ENCODE data around the gene SLC25A12. TPM values are rescaled to one million over a fixed set of nuclear protein-coding genes. Genes with fewer than 3 reads are reported as not detected.

Gene SLC25A12
- total RNA-seq, 3 donors from 2014 or later (not counting 1 experiment from before 2014, with no cell fraction given), result 18.7 to 21.7 (median 19.0) TPM

DNA sequence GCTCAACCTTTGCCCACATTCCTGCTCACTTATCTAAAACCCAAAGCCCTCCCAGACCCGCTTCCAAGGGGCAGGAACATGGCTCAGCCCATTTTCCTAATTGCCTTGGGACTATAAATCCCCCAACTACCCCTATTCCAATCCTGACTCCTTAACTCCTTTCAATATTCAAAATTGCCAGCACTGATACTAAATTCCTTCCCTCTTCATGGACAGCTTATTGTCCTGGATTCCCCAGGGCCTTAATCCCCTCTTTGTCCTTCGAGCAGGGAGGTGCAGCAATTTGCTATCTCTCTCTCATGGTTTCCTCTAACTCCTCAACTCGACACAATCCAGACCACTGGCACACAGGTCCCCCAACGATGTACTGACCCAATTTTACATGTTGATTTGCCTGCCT lies 99.1 kb downstream of the SLC25A12 start:
- Mint-ChIP-seq H3K36me3 (peaks cover 11% of the 10 kb centered on the region), H3K9me3 (no peaks in the 10 kb centered on the region), H3K27me3 (ENCODE audit: low read depth in 2 of 2) (no peaks in the 10 kb centered on the region), H3K4me1 (peaks cover 7 to 10% of the 10 kb centered on the region in 2 donors), H3K4me3 (no peak overlapping the region), H3K27ac (no peak overlapping the region)
- H3K36me3 ChIP-seq (ENCODE audit: control insufficient read depth, insufficient read depth, low read length), result peaks cover 21% of the 10 kb centered on the region
- WGBS (ENCODE audit: insufficient coverage), result 57% methylated on average over 4 of the region's 4 CpGs
- H3K9me3 ChIP-seq (ENCODE audit: control insufficient read depth, insufficient read depth, low read length), result no peaks in the 10 kb centered on the region
- H3K4me3 ChIP-seq (ENCODE audit: low read length), result no peak overlapping the region
- H3K27ac ChIP-seq (ENCODE audit: low read length), result no peak overlapping the region
- ATAC-seq (no peak), DNase-seq (no peak)
- intact Hi-C loops (cut with micrococcal nuclease), result no loop called here
- no peaks in the 10 kb centered on the region for H3K4me1 ChIP-seq (ENCODE audit: control insufficient read depth, insufficient read depth, low read length)
- H3K27me3 ChIP-seq (ENCODE audit: control insufficient read depth, insufficient read depth, low read length), result no peaks in the 10 kb centered on the region
- TF ChIP-seq, protein P1, sequence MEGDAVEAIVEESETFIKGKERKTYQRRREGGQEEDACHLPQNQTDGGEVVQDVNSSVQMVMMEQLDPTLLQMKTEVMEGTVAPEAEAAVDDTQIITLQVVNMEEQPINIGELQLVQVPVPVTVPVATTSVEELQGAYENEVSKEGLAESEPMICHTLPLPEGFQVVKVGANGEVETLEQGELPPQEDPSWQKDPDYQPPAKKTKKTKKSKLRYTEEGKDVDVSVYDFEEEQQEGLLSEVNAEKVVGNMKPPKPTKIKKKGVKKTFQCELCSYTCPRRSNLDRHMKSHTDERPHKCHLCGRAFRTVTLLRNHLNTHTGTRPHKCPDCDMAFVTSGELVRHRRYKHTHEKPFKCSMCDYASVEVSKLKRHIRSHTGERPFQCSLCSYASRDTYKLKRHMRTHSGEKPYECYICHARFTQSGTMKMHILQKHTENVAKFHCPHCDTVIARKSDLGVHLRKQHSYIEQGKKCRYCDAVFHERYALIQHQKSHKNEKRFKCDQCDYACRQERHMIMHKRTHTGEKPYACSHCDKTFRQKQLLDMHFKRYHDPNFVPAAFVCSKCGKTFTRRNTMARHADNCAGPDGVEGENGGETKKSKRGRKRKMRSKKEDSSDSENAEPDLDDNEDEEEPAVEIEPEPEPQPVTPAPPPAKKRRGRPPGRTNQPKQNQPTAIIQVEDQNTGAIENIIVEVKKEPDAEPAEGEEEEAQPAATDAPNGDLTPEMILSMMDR (IDR thresholded peaks at IDR 0.05), result no peak

DNA sequence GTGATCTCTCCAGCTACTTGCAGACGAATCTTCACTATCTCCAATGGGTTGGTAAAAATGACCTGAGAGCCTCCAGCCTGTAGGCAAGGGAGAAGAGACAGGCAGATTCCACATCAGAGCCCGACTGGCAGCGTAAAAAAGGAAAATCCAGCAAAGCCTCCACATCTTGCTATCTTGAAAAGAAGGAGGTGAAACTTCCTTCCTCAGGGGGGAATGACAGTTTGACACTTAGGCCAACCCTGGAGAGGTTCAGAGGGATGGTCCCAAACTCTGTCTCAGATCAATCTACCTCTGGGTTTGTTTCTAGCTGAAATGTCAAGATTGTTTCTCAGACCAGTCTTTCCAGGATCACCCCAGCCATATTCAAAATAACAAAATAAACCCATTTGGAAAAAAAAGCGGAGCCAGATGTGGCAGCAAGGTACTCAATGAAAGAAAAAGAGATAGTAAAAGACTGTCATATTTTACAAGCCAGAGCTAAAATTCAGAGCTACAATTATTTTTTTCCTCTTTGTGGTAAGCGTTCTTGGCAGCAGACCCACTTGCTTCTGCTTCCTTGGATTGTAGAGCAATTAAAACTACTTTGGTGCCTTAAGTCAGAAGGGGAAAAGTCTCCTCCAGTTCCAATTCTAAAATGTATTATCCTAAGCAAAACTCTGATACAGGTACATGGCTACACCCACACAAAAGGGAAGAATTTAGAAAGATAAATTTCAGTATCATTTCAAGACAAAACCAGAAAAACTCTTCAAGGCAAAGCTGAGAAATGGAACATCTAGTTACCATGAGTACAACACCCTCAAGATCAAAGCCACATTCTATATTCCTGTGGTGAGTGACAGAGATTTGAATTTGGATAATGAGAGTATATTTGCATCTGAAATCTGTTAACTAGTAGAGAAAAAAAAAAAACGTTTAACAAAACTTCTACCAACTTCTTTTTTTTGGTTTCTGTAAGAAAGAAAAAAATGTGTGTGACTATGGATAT lies 100.1 kb downstream of the SLC25A12 start:
- Mint-ChIP-seq H3K4me3 (no peak overlapping the region), H3K4me1 (peaks cover 7 to 10% of the 10 kb centered on the region in 2 donors), H3K27ac (no peak overlapping the region), H3K27me3 (ENCODE audit: low read depth in 2 of 2) (no peaks in the 10 kb centered on the region), H3K36me3 (peaks cover 11% of the 10 kb centered on the region), H3K9me3 (no peaks in the 10 kb centered on the region)
- intact Hi-C loops (cut with micrococcal nuclease), result no loop called here
- peaks cover 15% of the 10 kb centered on the region for H3K36me3 ChIP-seq (ENCODE audit: control insufficient read depth, insufficient read depth, low read length)
- no peak overlapping the region for H3K27ac ChIP-seq (ENCODE audit: low read length)
- no peaks in the 10 kb centered on the region for H3K27me3 ChIP-seq (ENCODE audit: control insufficient read depth, insufficient read depth, low read length)
- no peak overlapping the region for H3K4me3 ChIP-seq (ENCODE audit: low read length)
- H3K9me3 ChIP-seq (ENCODE audit: control insufficient read depth, insufficient read depth, low read length), result no peaks in the 10 kb centered on the region
- WGBS (ENCODE audit: insufficient coverage), result 79% methylated on average over 3 of the region's 6 CpGs
- DNase-seq (no peak), ATAC-seq (no peak)
- TF ChIP-seq, protein P1 (IDR thresholded peaks at IDR 0.05), result no peak
- no peaks in the 10 kb centered on the region for H3K4me1 ChIP-seq (ENCODE audit: control insufficient read depth, insufficient read depth, low read length)

DNA sequence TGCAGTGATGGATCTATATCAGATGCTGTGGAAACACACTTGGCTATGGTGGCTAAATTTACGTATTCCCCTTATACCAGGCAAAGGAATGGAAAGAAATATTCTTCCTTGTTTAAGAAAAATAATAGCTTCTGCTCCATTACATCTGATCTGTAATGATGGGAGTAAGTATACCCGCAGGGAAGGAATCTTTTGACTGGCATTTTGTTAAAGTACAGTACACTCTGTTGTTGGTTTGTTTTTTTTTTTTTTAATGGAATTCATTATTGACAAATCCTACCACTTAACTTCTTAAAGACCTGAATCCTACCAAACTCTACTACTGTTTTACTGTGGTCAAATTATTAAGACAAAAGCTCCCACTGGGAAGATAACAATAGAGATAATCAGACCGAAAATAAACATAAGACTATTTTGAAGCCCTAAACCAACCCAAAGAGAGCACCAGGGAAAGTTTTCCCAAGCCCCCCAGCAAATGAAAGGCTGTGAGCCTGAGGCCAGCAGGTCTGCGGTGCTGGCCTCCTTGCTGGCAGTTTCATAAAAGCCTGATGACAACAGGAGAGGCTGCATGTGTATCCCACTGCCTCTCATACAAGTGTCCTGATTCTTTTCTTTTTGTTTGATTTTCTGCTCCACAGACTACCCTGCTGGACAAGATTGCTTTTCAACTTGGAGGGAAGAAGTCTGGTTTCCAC lies 101.0 kb downstream of the SLC25A12 start:
- WGBS (ENCODE audit: insufficient coverage), result 100% methylated on average over 3 of the region's 4 CpGs
- no peaks in the 10 kb centered on the region for H3K27me3 ChIP-seq (ENCODE audit: control insufficient read depth, insufficient read depth, low read length)
- peaks cover 15% of the 10 kb centered on the region for H3K36me3 ChIP-seq (ENCODE audit: control insufficient read depth, insufficient read depth, low read length)
- no peaks in the 10 kb centered on the region for H3K4me1 ChIP-seq (ENCODE audit: control insufficient read depth, insufficient read depth, low read length)
- H3K4me1 Mint-ChIP-seq, result peaks cover 5 to 7% of the 10 kb centered on the region in 2 donors
- intact Hi-C loops (cut with micrococcal nuclease), result no loop called here
- no peak overlapping the region for H3K27ac ChIP-seq (ENCODE audit: low read length)
- H3K4me3 Mint-ChIP-seq, result no peak overlapping the region
- TF ChIP-seq, protein P1 (IDR thresholded peaks at IDR 0.05), result no peak
- no peak overlapping the region for H3K27ac Mint-ChIP-seq
- H3K27me3 Mint-ChIP-seq (ENCODE audit: low read depth in 2 of 2), result no peaks in the 10 kb centered on the region
- H3K9me3 ChIP-seq (ENCODE audit: control insufficient read depth, insufficient read depth, low read length), result no peaks in the 10 kb centered on the region
- no peak for DNase-seq
- no peak for ATAC-seq
- H3K4me3 ChIP-seq (ENCODE audit: low read length), result no peak overlapping the region
- H3K36me3 Mint-ChIP-seq, result peaks cover 11% of the 10 kb centered on the region
- no peaks in the 10 kb centered on the region for H3K9me3 Mint-ChIP-seq
